ENCODE data around the gene MAFB. TPM values are rescaled to one million over a fixed set of nuclear protein-coding genes. Genes with fewer than 3 reads are reported as not detected.

Gene MAFB
- total RNA-seq, 1 donor from 2014 or later: 2.3 TPM

- H3K9me3 Mint-ChIP-seq: no peaks in the 10 kb centered on the region
- H3K27me3 Mint-ChIP-seq (ENCODE audit: insufficient read depth): peaks cover 20% of the 10 kb centered on the region
- H3K36me3 Mint-ChIP-seq (ENCODE audit: low read depth): no peaks in the 10 kb centered on the region
- intact Hi-C loops (cut with micrococcal nuclease): no loop called here
- no peak overlapping the region for H3K27ac Mint-ChIP-seq
- no peak overlapping the region for H3K4me3 Mint-ChIP-seq
- no peaks in the 10 kb centered on the region for H3K4me1 Mint-ChIP-seq (ENCODE audit: low read depth)
- DNase-seq (ENCODE audit: low spot score): no peak
These were observed 13.3 kb downstream of the MAFB start for GRCh38 chr20:40675599-40676221.

- H3K36me3 Mint-ChIP-seq (ENCODE audit: low read depth): no peaks in the 10 kb centered on the region
- H3K27ac Mint-ChIP-seq: no peak overlapping the region
- H3K9me3 Mint-ChIP-seq: no peaks in the 10 kb centered on the region
- no peaks in the 10 kb centered on the region for H3K4me1 Mint-ChIP-seq (ENCODE audit: low read depth)
- intact Hi-C loops (cut with micrococcal nuclease): no loop called here
- peaks cover 15% of the 10 kb centered on the region for H3K27me3 Mint-ChIP-seq (ENCODE audit: insufficient read depth)
- no peak for DNase-seq (ENCODE audit: low spot score)
- no peak overlapping the region for H3K4me3 Mint-ChIP-seq
These were observed 15.6 kb downstream of the MAFB start for GRCh38 chr20:40673442-40673841.

GRCh38 chr20:40672095-40672494 lies 16.9 kb downstream of the MAFB start:
- Mint-ChIP-seq H3K9me3 (no peaks in the 10 kb centered on the region), H3K36me3 (ENCODE audit: low read depth) (no peaks in the 10 kb centered on the region)
- intact Hi-C loops (cut with micrococcal nuclease): no loop called here

GRCh38 chr20:40670253-40670652 lies 18.8 kb downstream of the MAFB start:
- no peak for DNase-seq (ENCODE audit: low spot score)
- H3K4me1 Mint-ChIP-seq (ENCODE audit: low read depth): no peaks in the 10 kb centered on the region
- H3K4me3 Mint-ChIP-seq: no peak overlapping the region
- no peaks in the 10 kb centered on the region for H3K9me3 Mint-ChIP-seq
- no peak overlapping the region for H3K27ac Mint-ChIP-seq
- H3K36me3 Mint-ChIP-seq (ENCODE audit: low read depth): no peaks in the 10 kb centered on the region
- H3K27me3 Mint-ChIP-seq (ENCODE audit: insufficient read depth): no peaks in the 10 kb centered on the region
- intact Hi-C loops (cut with micrococcal nuclease): no loop called here

More at GRCh38 chr20:40672095-40672494, 16.9 kb downstream of the MAFB start:
- Mint-ChIP-seq H3K4me1 (ENCODE audit: low read depth) (no peaks in the 10 kb centered on the region), H3K27me3 (ENCODE audit: insufficient read depth) (peaks cover 6% of the 10 kb centered on the region), H3K4me3 (no peak overlapping the region), H3K27ac (no peak overlapping the region)
- no peak for DNase-seq (ENCODE audit: low spot score)

- intact Hi-C loops (cut with micrococcal nuclease): no loop called here
- H3K27me3 Mint-ChIP-seq (ENCODE audit: insufficient read depth): no peaks in the 10 kb centered on the region
- no peak for DNase-seq (ENCODE audit: low spot score)
- no peaks in the 10 kb centered on the region for H3K36me3 Mint-ChIP-seq (ENCODE audit: low read depth)
- no peaks in the 10 kb centered on the region for H3K4me1 Mint-ChIP-seq (ENCODE audit: low read depth)
- no peak overlapping the region for H3K27ac Mint-ChIP-seq
- no peaks in the 10 kb centered on the region for H3K9me3 Mint-ChIP-seq
- H3K4me3 Mint-ChIP-seq: no peak overlapping the region
These were observed 19.3 kb downstream of the MAFB start for GRCh38 chr20:40669692-40670091.

GRCh38 chr20:40668449-40669228 lies 20.4 kb downstream of the MAFB start:
- H3K27ac Mint-ChIP-seq: no peak overlapping the region
- no peaks in the 10 kb centered on the region for H3K36me3 Mint-ChIP-seq (ENCODE audit: low read depth)
- H3K9me3 Mint-ChIP-seq: no peaks in the 10 kb centered on the region
- no peak for DNase-seq (ENCODE audit: low spot score)
- no peaks in the 10 kb centered on the region for H3K27me3 Mint-ChIP-seq (ENCODE audit: insufficient read depth)
- H3K4me3 Mint-ChIP-seq: no peak overlapping the region
- intact Hi-C loops (cut with micrococcal nuclease): no loop called here
- H3K4me1 Mint-ChIP-seq (ENCODE audit: low read depth): no peaks in the 10 kb centered on the region

GRCh38 chr20:40667503-40667902 lies 21.5 kb downstream of the MAFB start:
- Mint-ChIP-seq H3K9me3 (no peaks in the 10 kb centered on the region), H3K27me3 (ENCODE audit: insufficient read depth) (no peaks in the 10 kb centered on the region), H3K27ac (no peak overlapping the region), H3K36me3 (ENCODE audit: low read depth) (no peaks in the 10 kb centered on the region), H3K4me1 (ENCODE audit: low read depth) (no peaks in the 10 kb centered on the region), H3K4me3 (no peak overlapping the region)
- no peak for DNase-seq (ENCODE audit: low spot score)
- intact Hi-C loops (cut with micrococcal nuclease): no loop called here

GRCh38 chr20:40666336-40666735 lies 22.7 kb downstream of the MAFB start:
- intact Hi-C loops (cut with micrococcal nuclease): no loop called here
- no peak overlapping the region for H3K27ac Mint-ChIP-seq
- no peaks in the 10 kb centered on the region for H3K4me1 Mint-ChIP-seq (ENCODE audit: low read depth)
- no peak for DNase-seq (ENCODE audit: low spot score)
- H3K9me3 Mint-ChIP-seq: no peaks in the 10 kb centered on the region
- H3K4me3 Mint-ChIP-seq: no peak overlapping the region
- H3K27me3 Mint-ChIP-seq (ENCODE audit: insufficient read depth): no peaks in the 10 kb centered on the region
- no peaks in the 10 kb centered on the region for H3K36me3 Mint-ChIP-seq (ENCODE audit: low read depth)

GRCh38 chr20:40664891-40665290 lies 24.1 kb downstream of the MAFB start:
- Mint-ChIP-seq H3K9me3 (no peaks in the 10 kb centered on the region), H3K36me3 (ENCODE audit: low read depth) (no peaks in the 10 kb centered on the region), H3K27me3 (ENCODE audit: insufficient read depth) (peaks cover 4% of the 10 kb centered on the region), H3K4me3 (no peak overlapping the region), H3K4me1 (ENCODE audit: low read depth) (no peaks in the 10 kb centered on the region), H3K27ac (no peak overlapping the region)
- intact Hi-C loops (cut with micrococcal nuclease): no loop called here
- no peak for DNase-seq (ENCODE audit: low spot score)

- Mint-ChIP-seq H3K36me3 (ENCODE audit: low read depth) (no peaks in the 10 kb centered on the region), H3K27ac (no peak overlapping the region), H3K27me3 (ENCODE audit: insufficient read depth) (peaks cover 4% of the 10 kb centered on the region), H3K4me3 (no peak overlapping the region), H3K9me3 (no peaks in the 10 kb centered on the region), H3K4me1 (ENCODE audit: low read depth) (no peaks in the 10 kb centered on the region)
- no peak for DNase-seq (ENCODE audit: low spot score)
- intact Hi-C loops (cut with micrococcal nuclease): no loop called here
These were observed 24.8 kb downstream of the MAFB start for GRCh38 chr20:40663991-40664880.

- H3K36me3 Mint-ChIP-seq (ENCODE audit: low read depth): no peaks in the 10 kb centered on the region
- H3K27me3 Mint-ChIP-seq (ENCODE audit: insufficient read depth): peaks cover 6% of the 10 kb centered on the region
- H3K27ac Mint-ChIP-seq: no peak overlapping the region
- DNase-seq (ENCODE audit: low spot score): no peak
- H3K4me1 Mint-ChIP-seq (ENCODE audit: low read depth): no peaks in the 10 kb centered on the region
- H3K4me3 Mint-ChIP-seq: no peak overlapping the region
- no peaks in the 10 kb centered on the region for H3K9me3 Mint-ChIP-seq
- intact Hi-C loops (cut with micrococcal nuclease): no loop called here
These were observed 25.7 kb downstream of the MAFB start for GRCh38 chr20:40663304-40663790.

- H3K9me3 Mint-ChIP-seq: no peaks in the 10 kb centered on the region
- H3K36me3 Mint-ChIP-seq (ENCODE audit: low read depth): no peaks in the 10 kb centered on the region
- intact Hi-C loops (cut with micrococcal nuclease): no loop called here
- peaks cover 6% of the 10 kb centered on the region for H3K27me3 Mint-ChIP-seq (ENCODE audit: insufficient read depth)
- H3K27ac Mint-ChIP-seq: no peak overlapping the region
- no peak overlapping the region for H3K4me3 Mint-ChIP-seq
- no peaks in the 10 kb centered on the region for H3K4me1 Mint-ChIP-seq (ENCODE audit: low read depth)
- DNase-seq (ENCODE audit: low spot score): no peak
These were observed 29.5 kb downstream of the MAFB start for GRCh38 chr20:40659567-40659966.

GRCh38 chr20:40658509-40658908 lies 30.5 kb downstream of the MAFB start:
- no peaks in the 10 kb centered on the region for H3K4me1 Mint-ChIP-seq (ENCODE audit: low read depth)
- peaks cover 6% of the 10 kb centered on the region for H3K27me3 Mint-ChIP-seq (ENCODE audit: insufficient read depth)
- H3K4me3 Mint-ChIP-seq: no peak overlapping the region
- no peaks in the 10 kb centered on the region for H3K36me3 Mint-ChIP-seq (ENCODE audit: low read depth)
- intact Hi-C loops (cut with micrococcal nuclease): no loop called here
- H3K27ac Mint-ChIP-seq: no peak overlapping the region
- no peaks in the 10 kb centered on the region for H3K9me3 Mint-ChIP-seq
- DNase-seq (ENCODE audit: low spot score): no peak

Measured in activated T-helper 1 cell treated with anti-CD3 and anti-CD28 coated beads, Interleukin-12 subunit alpha, Interleukin-12 subunit beta, Interleukin-2, Interleukin-4 antibody, amounts not matched to agents 30 ng/mL and 10 ng/mL and 1 ng/mL, durations not matched to agents 14 hours and 24 hours and 36 hours (primary cell).